ENCODE results near the gene ORAI3. TPM values are rescaled to one million over a fixed set of nuclear protein-coding genes. Genes with fewer than 3 reads are reported as not detected.

ORAI3 gene
- total RNA-seq, 1 experiment from 2014 or later = 9.0 TPM

DNA sequence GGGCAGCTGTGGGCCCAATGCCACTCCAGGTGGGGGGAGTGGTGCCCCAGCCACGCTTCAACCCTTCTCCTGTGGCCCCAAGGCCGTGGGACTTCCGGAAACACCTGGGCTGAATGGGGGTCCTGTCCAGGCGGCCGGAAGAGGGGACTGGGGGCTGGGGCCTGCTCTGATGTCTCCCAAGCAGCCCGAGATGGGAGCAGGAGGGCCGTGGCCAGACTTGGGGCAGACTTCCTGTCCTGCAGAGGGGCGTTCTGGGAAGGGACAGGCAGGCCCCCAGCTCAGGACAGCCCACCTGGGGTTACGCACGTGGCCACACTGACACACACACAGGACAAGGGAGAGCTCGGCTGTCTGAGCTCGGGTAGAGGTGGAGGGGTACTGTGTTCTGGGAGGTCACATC, 41.2 kb downstream of the ORAI3 start:
- ChIA-PET RAD21 (ENCODE audit: low non-redundant PET in 1 of 2, low total read pairs in 2 of 2, uncharacterized antibody in 2 of 2, unreplicated experiment in 2 of 2) (no interaction called here), POLR2A (no interaction called here), CTCF (no interaction called here)
- intact Hi-C loops (cut with micrococcal nuclease) = no loop called here
- Histone ChIP-seq H3K9me3 (ENCODE audit: control insufficient read depth in 1 of 2, insufficient read depth in 1 of 2, low read depth in 1 of 2, low read length in 2 of 2) (no peaks in the 10 kb centered on the region), H3K9me2 (ENCODE audit: insufficient read depth) (no peaks in the 10 kb centered on the region), H3K27me3 (ENCODE audit: insufficient read depth, low read length) (no peaks in the 10 kb centered on the region), H3K27ac (ENCODE audit: low read depth, low read length) (no peak overlapping the region), H3K79me2 (ENCODE audit: insufficient read depth, low read length) (no peaks in the 10 kb centered on the region), H3K4me3 (replicated peaks in 1 of 2; ENCODE audit: low read depth in 1 of 2, low read length in 2 of 2) (no peak overlapping the region), H3K4me2 (ENCODE audit: low read length) (no peak overlapping the region), H3K9ac (ENCODE audit: low read length) (no peak overlapping the region), H3K36me3 (ENCODE audit: control insufficient read depth in 1 of 2, insufficient read depth in 2 of 2, low read length in 2 of 2) (no peaks in the 10 kb centered on the region), H3K4me1 (ENCODE audit: control insufficient read depth in 1 of 2, insufficient read depth in 2 of 2, low read length in 2 of 2) (peaks cover 0 to 17% of the 10 kb centered on the region in 2 experiments; a peak in 3 of 4 replicates), H2AFZ (ENCODE audit: low read depth, low read length, poor library complexity, severe bottlenecking) (no peak overlapping the region), H4K20me1 (ENCODE audit: insufficient read depth) (no peaks in the 10 kb centered on the region)
- no TSS peak for BruUV-seq (replicated peaks)
- DNase-seq (ENCODE audit: low read depth, low spot score) = no peak
- ATAC-seq = no peak
- TF ChIP-seq EZH2phosphoT487 (IDR thresholded peaks at IDR 0.05; ENCODE audit: borderline replicate concordance) (no peak), EZH2 (IDR thresholded peaks at IDR 0.05) (no peak), ZFX (IDR thresholded peaks at IDR 0.05) (no peak)

DNA sequence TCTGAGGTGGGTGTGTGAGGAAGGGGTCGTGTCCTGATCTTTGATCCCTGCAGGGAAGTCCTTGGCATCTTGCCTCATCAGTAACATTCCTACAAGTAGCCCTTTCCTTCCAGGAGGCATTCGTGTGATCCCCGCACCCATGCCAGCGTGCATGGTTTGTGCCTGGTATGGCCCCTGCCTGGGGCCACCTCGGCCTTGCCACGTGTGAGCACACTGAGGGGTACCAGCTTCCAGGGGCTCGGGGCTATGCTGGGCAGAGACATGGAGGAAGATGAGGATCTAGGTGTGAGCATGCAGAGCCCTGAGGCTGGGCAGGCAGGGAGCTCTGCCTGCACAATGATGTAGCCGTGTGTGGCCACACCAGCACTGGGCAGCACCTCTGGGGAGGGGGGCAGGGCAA, 42.2 kb downstream of the ORAI3 start:
- Histone ChIP-seq H3K36me3 (ENCODE audit: control insufficient read depth in 1 of 2, insufficient read depth in 2 of 2, low read length in 2 of 2) (no peaks in the 10 kb centered on the region), H3K4me2 (ENCODE audit: low read length) (no peak overlapping the region), H3K79me2 (ENCODE audit: insufficient read depth, low read length) (no peaks in the 10 kb centered on the region), H3K4me3 (replicated peaks in 1 of 2; ENCODE audit: low read depth in 1 of 2, low read length in 2 of 2) (no peak overlapping the region), H3K27ac (ENCODE audit: low read depth, low read length) (no peak overlapping the region), H4K20me1 (ENCODE audit: insufficient read depth) (no peaks in the 10 kb centered on the region), H3K27me3 (ENCODE audit: insufficient read depth, low read length) (no peaks in the 10 kb centered on the region), H3K9me3 (ENCODE audit: control insufficient read depth in 1 of 2, insufficient read depth in 1 of 2, low read depth in 1 of 2, low read length in 2 of 2) (no peaks in the 10 kb centered on the region), H3K9ac (ENCODE audit: low read length) (no peak overlapping the region), H3K9me2 (ENCODE audit: insufficient read depth) (no peaks in the 10 kb centered on the region), H3K4me1 (ENCODE audit: control insufficient read depth in 1 of 2, insufficient read depth in 2 of 2, low read length in 2 of 2) (peaks cover 0 to 8% of the 10 kb centered on the region in 2 experiments; a peak in 2 of 4 replicates), H2AFZ (ENCODE audit: low read depth, low read length, poor library complexity, severe bottlenecking) (no peak overlapping the region)
- no peak for DNase-seq (ENCODE audit: low read depth, low spot score)
- ChIA-PET CTCF (no interaction called here), POLR2A (no interaction called here), RAD21 (ENCODE audit: low non-redundant PET in 1 of 2, low total read pairs in 2 of 2, uncharacterized antibody in 2 of 2, unreplicated experiment in 2 of 2) (no interaction called here)
- intact Hi-C loops (cut with micrococcal nuclease) = no loop called here
- no peak for ATAC-seq
- no TSS peak for BruUV-seq (replicated peaks)
- TF ChIP-seq POLR2A (IDR thresholded peaks at IDR 0.05; ENCODE audit: borderline replicate concordance, extremely low read depth, insufficient read depth, insufficient read length) (no peak), SRF (IDR thresholded peaks at IDR 0.05; ENCODE audit: low read depth) (no peak), ZFX (IDR thresholded peaks at IDR 0.05) (no peak), YY1 (IDR thresholded peaks at IDR 0.05; ENCODE audit: extremely low read depth, insufficient replicate concordance, low read depth, low read length) (no peak), JUND (IDR thresholded peaks at IDR 0.05) (no peak), TCF7L2 (IDR thresholded peaks at IDR 0.05; ENCODE audit: borderline replicate concordance, extremely low read depth, insufficient read depth, insufficient read length) (no peak), SIN3A (IDR thresholded peaks at IDR 0.05; ENCODE audit: low read depth) (no peak), EZH2phosphoT487 (IDR thresholded peaks at IDR 0.05; ENCODE audit: borderline replicate concordance) (no peak), ZNF274 (IDR thresholded peaks at IDR 0.05; ENCODE audit: low read depth, low read length) (no peak), SP1 (IDR thresholded peaks at IDR 0.05; ENCODE audit: low read depth) (no peak), ZBTB33 (IDR thresholded peaks at IDR 0.05; ENCODE audit: extremely low read depth, insufficient replicate concordance, low read length) (no peak), CBX3 (IDR thresholded peaks at IDR 0.05; ENCODE audit: low read depth) (no peak), POLR2AphosphoS5 (IDR thresholded peaks at IDR 0.05; ENCODE audit: low read depth, low read length) (no peak), EZH2 (IDR thresholded peaks at IDR 0.05) (no peak), ELF1 (IDR thresholded peaks at IDR 0.05; ENCODE audit: borderline replicate concordance, low read depth) (no peak), FOSL1 (IDR thresholded peaks at IDR 0.05; ENCODE audit: low read depth) (no peak), RAD21 (IDR thresholded peaks at IDR 0.05; ENCODE audit: low read depth) (no peak)
- TF ChIP-seq, protein P1, sequence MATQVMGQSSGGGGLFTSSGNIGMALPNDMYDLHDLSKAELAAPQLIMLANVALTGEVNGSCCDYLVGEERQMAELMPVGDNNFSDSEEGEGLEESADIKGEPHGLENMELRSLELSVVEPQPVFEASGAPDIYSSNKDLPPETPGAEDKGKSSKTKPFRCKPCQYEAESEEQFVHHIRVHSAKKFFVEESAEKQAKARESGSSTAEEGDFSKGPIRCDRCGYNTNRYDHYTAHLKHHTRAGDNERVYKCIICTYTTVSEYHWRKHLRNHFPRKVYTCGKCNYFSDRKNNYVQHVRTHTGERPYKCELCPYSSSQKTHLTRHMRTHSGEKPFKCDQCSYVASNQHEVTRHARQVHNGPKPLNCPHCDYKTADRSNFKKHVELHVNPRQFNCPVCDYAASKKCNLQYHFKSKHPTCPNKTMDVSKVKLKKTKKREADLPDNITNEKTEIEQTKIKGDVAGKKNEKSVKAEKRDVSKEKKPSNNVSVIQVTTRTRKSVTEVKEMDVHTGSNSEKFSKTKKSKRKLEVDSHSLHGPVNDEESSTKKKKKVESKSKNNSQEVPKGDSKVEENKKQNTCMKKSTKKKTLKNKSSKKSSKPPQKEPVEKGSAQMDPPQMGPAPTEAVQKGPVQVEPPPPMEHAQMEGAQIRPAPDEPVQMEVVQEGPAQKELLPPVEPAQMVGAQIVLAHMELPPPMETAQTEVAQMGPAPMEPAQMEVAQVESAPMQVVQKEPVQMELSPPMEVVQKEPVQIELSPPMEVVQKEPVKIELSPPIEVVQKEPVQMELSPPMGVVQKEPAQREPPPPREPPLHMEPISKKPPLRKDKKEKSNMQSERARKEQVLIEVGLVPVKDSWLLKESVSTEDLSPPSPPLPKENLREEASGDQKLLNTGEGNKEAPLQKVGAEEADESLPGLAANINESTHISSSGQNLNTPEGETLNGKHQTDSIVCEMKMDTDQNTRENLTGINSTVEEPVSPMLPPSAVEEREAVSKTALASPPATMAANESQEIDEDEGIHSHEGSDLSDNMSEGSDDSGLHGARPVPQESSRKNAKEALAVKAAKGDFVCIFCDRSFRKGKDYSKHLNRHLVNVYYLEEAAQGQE (IDR thresholded peaks at IDR 0.05; ENCODE audit: low read depth) = no peak
